22Rv1 (cell line): ENCODE measurements around the gene SLPI.
A peak's percentile ranks its signal among the peaks of the same experiment; 100 is the strongest.

Experiments used
- ZFX ChIP-seq: fragments of 450-650 bp; IDR thresholded peaks from 2 replicates; pipeline ENCODE4 v1.6.1; 2017; ENCODE audit warnings: antibody characterized with exemption, borderline replicate concordance
- TF ChIP-seq, protein P1 (sequence below): fragments of 450-650 bp; IDR thresholded peaks from 2 replicates; pipeline ENCODE4 v1.5.1; 2017; ENCODE audit warnings: mild to moderate bottlenecking

GRCh38 chr20:45235995-45236394 lies 18.4 kb downstream of the SLPI start:
- TF ChIP-seq, protein P1, sequence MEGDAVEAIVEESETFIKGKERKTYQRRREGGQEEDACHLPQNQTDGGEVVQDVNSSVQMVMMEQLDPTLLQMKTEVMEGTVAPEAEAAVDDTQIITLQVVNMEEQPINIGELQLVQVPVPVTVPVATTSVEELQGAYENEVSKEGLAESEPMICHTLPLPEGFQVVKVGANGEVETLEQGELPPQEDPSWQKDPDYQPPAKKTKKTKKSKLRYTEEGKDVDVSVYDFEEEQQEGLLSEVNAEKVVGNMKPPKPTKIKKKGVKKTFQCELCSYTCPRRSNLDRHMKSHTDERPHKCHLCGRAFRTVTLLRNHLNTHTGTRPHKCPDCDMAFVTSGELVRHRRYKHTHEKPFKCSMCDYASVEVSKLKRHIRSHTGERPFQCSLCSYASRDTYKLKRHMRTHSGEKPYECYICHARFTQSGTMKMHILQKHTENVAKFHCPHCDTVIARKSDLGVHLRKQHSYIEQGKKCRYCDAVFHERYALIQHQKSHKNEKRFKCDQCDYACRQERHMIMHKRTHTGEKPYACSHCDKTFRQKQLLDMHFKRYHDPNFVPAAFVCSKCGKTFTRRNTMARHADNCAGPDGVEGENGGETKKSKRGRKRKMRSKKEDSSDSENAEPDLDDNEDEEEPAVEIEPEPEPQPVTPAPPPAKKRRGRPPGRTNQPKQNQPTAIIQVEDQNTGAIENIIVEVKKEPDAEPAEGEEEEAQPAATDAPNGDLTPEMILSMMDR = peak; percentile 67
- no peak for TF ChIP-seq ZFX
